Loucy (cell line): ENCODE data around the gene NKG7.

Source experiments
- H2AFZ ChIP-seq: fragments of 200-600 bp; sonication (generic); 2 replicates; pipeline ENCODE4 v1.6.0; 2016; ENCODE audit warnings: antibody characterized with exemption, mild to moderate bottlenecking, low read length, moderate library complexity
- H3F3A ChIP-seq: fragments of 200-600 bp; 2 replicates; pipeline ENCODE4 v1.6.0; 2016; ENCODE audit warnings: antibody characterized with exemption, low read depth, mild to moderate bottlenecking
- H3K27me3 ChIP-seq: fragments of 200-600 bp; sonication (generic); 2 replicates; pipeline ENCODE4 v1.6.1; 2014; ENCODE audit warnings: low read length, mild to moderate bottlenecking; ENCODE audit not compliant: insufficient read depth, poor library complexity, severe bottlenecking
- H3K36me3 ChIP-seq: fragments of 200-600 bp; sonication (generic); 2 replicates; pipeline ENCODE4 v1.6.1; 2016; ENCODE audit warnings: low read length; ENCODE audit not compliant: insufficient read depth
- H3K4me1 ChIP-seq: fragments of 200-600 bp; sonication (generic); 2 replicates; pipeline ENCODE4 v1.5.1; 2014; ENCODE audit warnings: low read length, mild to moderate bottlenecking; ENCODE audit not compliant: insufficient read depth, poor library complexity, severe bottlenecking
- H3K4me2 ChIP-seq: fragments of 200-600 bp; sonication (generic); 2 replicates; pipeline ENCODE4 v1.6.0; 2014; ENCODE audit warnings: antibody characterized with exemption, low read length, low read depth, mild to moderate bottlenecking; ENCODE audit not compliant: poor library complexity, severe bottlenecking
- H3K4me3 ChIP-seq: fragments of 200-600 bp; sonication (generic); 2 replicates; pipeline ENCODE4 v1.5.1; 2014; ENCODE audit warnings: low read length, mild to moderate bottlenecking, mixed read lengths; ENCODE audit not compliant: poor library complexity, severe bottlenecking
- H3K79me2 ChIP-seq: fragments of 200-600 bp; sonication (generic); 2 replicates; pipeline ENCODE4 v1.6.1; 2014; ENCODE audit warnings: low read length; ENCODE audit not compliant: insufficient read depth
- H3K9ac ChIP-seq: fragments of 200-600 bp; sonication (generic); 2 replicates; pipeline ENCODE4 v1.6.0; 2014; ENCODE audit warnings: mild to moderate bottlenecking, low read depth, low read length, moderate library complexity; ENCODE audit not compliant: poor library complexity, severe bottlenecking
- H3K9me2 ChIP-seq: fragments of 200-600 bp; sonication (generic); replicated peaks from 2 replicates; pipeline ENCODE4 v1.6.1; 2016; ENCODE audit warnings: low read depth, low read length, mixed read lengths
- H3K9me3 ChIP-seq: fragments of 200-600 bp; sonication (generic); 2 replicates; pipeline ENCODE4 v1.6.1; 2014; ENCODE audit warnings: mild to moderate bottlenecking, antibody characterized with exemption, low read length, low read depth; ENCODE audit not compliant: insufficient read depth
- H4K20me1 ChIP-seq: fragments of 200-600 bp; sonication (generic); 2 replicates; pipeline ENCODE4 v1.6.0; 2014; ENCODE audit warnings: antibody characterized with exemption, low read length, mild to moderate bottlenecking; ENCODE audit not compliant: insufficient read depth, poor library complexity, severe bottlenecking
- CTCF ChIP-seq: fragments of 200-600 bp; sonication (generic); conservative IDR thresholded peaks from 2 replicates; pipeline ENCODE4 v1.5.1; 2014; ENCODE audit warnings: mild to moderate bottlenecking, antibody characterized with exemption, low read length
- EZH2phosphoT487 ChIP-seq: fragments of 200-600 bp; IDR thresholded peaks from 2 replicates; pipeline ENCODE4 v1.6.1; 2018; ENCODE audit warnings: antibody characterized with exemption, mild to moderate bottlenecking, moderate library complexity, borderline replicate concordance

Gene NKG7

DNA sequence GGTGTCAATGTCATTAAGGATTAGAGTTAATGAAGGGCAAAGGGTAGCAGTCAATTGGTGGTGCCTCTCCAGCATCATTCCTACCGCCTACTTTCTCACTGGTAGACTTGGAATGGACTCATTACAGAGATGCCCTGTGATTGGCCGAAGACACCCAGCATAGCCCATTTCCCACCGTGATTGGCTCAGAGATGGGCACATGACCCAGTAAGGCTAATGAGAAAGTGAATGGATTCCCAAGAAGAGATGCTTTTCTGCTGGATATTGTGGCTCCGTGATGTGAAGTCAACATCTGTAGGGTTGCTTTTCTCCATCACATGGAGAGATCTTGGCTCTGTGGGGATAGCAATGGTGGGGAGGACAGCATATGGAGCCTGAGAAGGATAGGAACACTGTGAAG is 42.1 kb downstream of the NKG7 start:
- no peak overlapping the region for H3K9ac ChIP-seq
- no peak overlapping the region for H2AFZ ChIP-seq
- H3K27me3 ChIP-seq: no peaks in the 10 kb centered on the region
- H3K79me2 ChIP-seq: no peaks in the 10 kb centered on the region
- no peaks in the 10 kb centered on the region for H4K20me1 ChIP-seq
- H3K4me1 ChIP-seq: no peaks in the 10 kb centered on the region
- H3K4me3 ChIP-seq: no peak overlapping the region
- H3K4me2 ChIP-seq: no peak overlapping the region
- no peaks in the 10 kb centered on the region for H3K36me3 ChIP-seq
- H3F3A ChIP-seq: no peaks in the 10 kb centered on the region
- no peaks in the 10 kb centered on the region for H3K9me3 ChIP-seq
- no peak for TF ChIP-seq EZH2phosphoT487
- TF ChIP-seq CTCF: no peak
- no peaks in the 10 kb centered on the region for H3K9me2 ChIP-seq

DNA sequence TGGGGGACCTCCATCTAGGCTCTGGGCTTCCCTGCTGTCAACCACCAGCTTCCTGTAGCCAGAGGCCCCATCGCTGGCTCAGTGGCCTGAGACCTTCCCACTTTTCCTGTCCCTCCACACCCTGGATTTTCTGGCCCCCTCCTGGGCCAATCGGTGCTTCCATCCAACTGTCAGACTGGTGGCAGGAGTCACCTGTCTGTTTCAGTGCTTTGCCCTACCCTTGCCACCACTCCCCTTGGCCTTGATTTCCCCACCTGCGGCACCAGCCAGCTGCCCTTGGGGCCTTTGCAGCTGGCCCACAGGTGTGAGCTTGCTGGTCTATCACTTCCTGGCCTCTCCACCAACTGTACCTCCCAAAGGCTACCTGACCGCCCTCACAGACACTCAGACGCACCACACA is 43.0 kb downstream of the NKG7 start:
- Histone ChIP-seq H3K4me1 (no peaks in the 10 kb centered on the region), H3K9ac (no peak overlapping the region), H2AFZ (no peak overlapping the region), H3K4me2 (no peak overlapping the region), H4K20me1 (no peaks in the 10 kb centered on the region), H3K9me3 (no peaks in the 10 kb centered on the region), H3K36me3 (no peaks in the 10 kb centered on the region), H3K79me2 (no peaks in the 10 kb centered on the region), H3K27me3 (no peaks in the 10 kb centered on the region), H3K9me2 (no peaks in the 10 kb centered on the region), H3K4me3 (no peak overlapping the region), H3F3A (no peaks in the 10 kb centered on the region)
- no peak for TF ChIP-seq CTCF
- no peak for TF ChIP-seq EZH2phosphoT487

GRCh38 chr19:51327066-51328001 is 45.1 kb downstream of the NKG7 start:
- Histone ChIP-seq H4K20me1 (no peaks in the 10 kb centered on the region), H3K27me3 (no peaks in the 10 kb centered on the region), H3K9me3 (no peaks in the 10 kb centered on the region), H3K36me3 (no peaks in the 10 kb centered on the region), H3K9me2 (no peaks in the 10 kb centered on the region), H3K79me2 (no peaks in the 10 kb centered on the region), H3K4me2 (no peak overlapping the region), H3F3A (no peaks in the 10 kb centered on the region), H3K9ac (no peak overlapping the region), H3K4me3 (no peak overlapping the region), H2AFZ (no peak overlapping the region), H3K4me1 (no peaks in the 10 kb centered on the region)
- TF ChIP-seq CTCF: no peak
